H1 (cell line): Measurements from ENCODE around the gene MFGE8. TPM values are rescaled to one million over a fixed set of nuclear protein-coding genes. Genes with fewer than 3 reads are reported as not detected.

Experiments
- POLR2A ChIP-seq, 2 experiments: IDR thresholded peaks; 1 replicate in 1 of 2; 2 replicates in 1 of 2; pipeline ENCODE4 v1.6.1; 2011; ENCODE audit warnings: low read depth in 2 of 2, low read length in 2 of 2, mild to moderate bottlenecking in 2 of 2; ENCODE audit errors: control extremely low read depth in 1 of 2
- SRF ChIP-seq: IDR thresholded peaks from 2 replicates; pipeline ENCODE4 v1.6.1; 2011; ENCODE audit warnings: mild to moderate bottlenecking, low read depth, low read length, moderate library complexity
- TAF1 ChIP-seq: IDR thresholded peaks from 2 replicates; pipeline ENCODE4 v1.6.1; 2011; ENCODE audit warnings: mild to moderate bottlenecking, low read depth, low read length
- polyA plus RNA-seq, 7 experiments: library from polyadenylated mRNA; depleted of rRNA in 3 of 7; stranded (reverse) in 5 of 7; unstranded in 2 of 7; fragments of >200 nt in 5 of 7; fragments of 200-250 nt in 2 of 7; gene quantifications; 1 replicate in 5 of 7; 2 replicates in 1 of 7; 4 replicates in 1 of 7; pipeline versions ENCODE4 v1.2.1 to v1.2.3, GENCODE V29; 2011 to 2013; ENCODE audit warnings: missing spikeins in 2 of 7, mixed read lengths in 2 of 7
- total RNA-seq: library from RNA; stranded (reverse); fragmentation: NEBNext Ultra II Directional; extraction: Animal tissue kit (Norgen Biotek cat#: 25700); gene quantifications from 2 replicates; pipeline ENCODE4 v1.2.1, GENCODE V29; 2021

The MFGE8 gene
- total and polyA plus RNA-seq, 2 of the 8 experiments (the other 6 are each of a cell fraction or from before 2014, with no cell fraction given), result 1,237 to 2,117 TPM

- no peak for TF ChIP-seq SRF
- TF ChIP-seq TAF1, result no peak
- TF ChIP-seq POLR2A (IDR thresholded peaks at IDR 0.05; ENCODE audit: control extremely low read depth in 1 of 2, low read depth in 2 of 2, low read length in 2 of 2), result no peak
These were observed 631 bp upstream of the MFGE8 start (continued) for GRCh38 chr15:88913850-88914169.
